HL-60 (cell line): ENCODE results near the gene FOXD1.
"Not testable (repeated sequence)": the region's sequence is repeated elsewhere in the genome, so short reads cannot be mapped to it uniquely, and the experiment has no call there.

ENCODE experiments used
- DNase-seq, 2 experiments: peaks; one replicate each; pipeline ENCODE4 v3.0.0-alpha.2; 2010 to 2020; ENCODE audit warnings: low read depth in 1 of 2, low spot score in 1 of 2
- H3K27ac ChIP-seq: fragments of 250-450 bp; sonication (Bioruptor Pico); replicated peaks from 2 replicates; pipeline ENCODE4 v1.5.1; 2020; ENCODE audit warnings: mild to moderate bottlenecking, moderate library complexity
- H3K27me3 ChIP-seq: fragments of 250-450 bp; sonication (Bioruptor Pico); 2 replicates; pipeline ENCODE4 v1.5.1; 2021; ENCODE audit warnings: mild to moderate bottlenecking, moderate library complexity; ENCODE audit not compliant: insufficient read depth, poor library complexity, severe bottlenecking
- H3K4me3 ChIP-seq: replicated peaks from 2 replicates; pipeline ENCODE4 v1.5.1; 2011; ENCODE audit warnings: mild to moderate bottlenecking, control low read depth, low read length; ENCODE audit not compliant: insufficient read depth
- GABPA ChIP-seq: IDR thresholded peaks from 2 replicates; pipeline ENCODE4 v1.6.1; 2012; ENCODE audit warnings: low read depth
- POLR2AphosphoS5 ChIP-seq: IDR thresholded peaks from 2 replicates; pipeline ENCODE4 v1.6.1; 2012; ENCODE audit warnings: low read depth
- SPI1 ChIP-seq: IDR thresholded peaks from 2 replicates; pipeline ENCODE4 v1.6.1; 2012; ENCODE audit warnings: low read depth, mild to moderate bottlenecking, borderline replicate concordance
- TF ChIP-seq, protein P1 (sequence below): IDR thresholded peaks from one replicate; pipeline ENCODE4 v1.5.1; 2011; ENCODE audit warnings: low read length, control low read depth, inconsistent platforms; ENCODE audit not compliant: insufficient read depth
- TF ChIP-seq, protein P2 (sequence below): IDR thresholded peaks from 2 replicates; pipeline ENCODE4 v1.6.1; 2012; ENCODE audit warnings: low read depth; ENCODE audit not compliant: insufficient replicate concordance

Gene FOXD1

DNA sequence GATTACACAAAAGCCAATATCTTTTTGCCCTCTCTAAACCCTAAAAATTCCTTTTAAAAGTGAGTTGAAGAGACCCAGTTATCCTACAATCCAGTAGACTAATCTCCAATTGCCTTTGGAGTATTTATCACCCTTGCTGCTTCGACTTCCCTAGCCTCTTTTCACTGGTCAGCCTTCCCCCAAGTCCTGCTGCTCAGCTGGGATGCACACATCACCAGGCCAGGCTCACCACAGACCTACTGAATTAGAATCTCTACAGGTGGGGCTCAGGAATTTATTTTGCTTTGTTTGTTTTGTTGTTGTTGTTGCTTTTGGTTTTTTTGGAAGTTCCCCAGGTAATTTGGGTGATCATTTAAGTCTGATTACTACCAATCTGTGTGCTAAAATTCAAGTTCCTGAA is 11.6 kb upstream of the FOXD1 start:
- TF ChIP-seq SPI1 (no peak), POLR2AphosphoS5 (no peak), GABPA (no peak)
- TF ChIP-seq, protein P1, sequence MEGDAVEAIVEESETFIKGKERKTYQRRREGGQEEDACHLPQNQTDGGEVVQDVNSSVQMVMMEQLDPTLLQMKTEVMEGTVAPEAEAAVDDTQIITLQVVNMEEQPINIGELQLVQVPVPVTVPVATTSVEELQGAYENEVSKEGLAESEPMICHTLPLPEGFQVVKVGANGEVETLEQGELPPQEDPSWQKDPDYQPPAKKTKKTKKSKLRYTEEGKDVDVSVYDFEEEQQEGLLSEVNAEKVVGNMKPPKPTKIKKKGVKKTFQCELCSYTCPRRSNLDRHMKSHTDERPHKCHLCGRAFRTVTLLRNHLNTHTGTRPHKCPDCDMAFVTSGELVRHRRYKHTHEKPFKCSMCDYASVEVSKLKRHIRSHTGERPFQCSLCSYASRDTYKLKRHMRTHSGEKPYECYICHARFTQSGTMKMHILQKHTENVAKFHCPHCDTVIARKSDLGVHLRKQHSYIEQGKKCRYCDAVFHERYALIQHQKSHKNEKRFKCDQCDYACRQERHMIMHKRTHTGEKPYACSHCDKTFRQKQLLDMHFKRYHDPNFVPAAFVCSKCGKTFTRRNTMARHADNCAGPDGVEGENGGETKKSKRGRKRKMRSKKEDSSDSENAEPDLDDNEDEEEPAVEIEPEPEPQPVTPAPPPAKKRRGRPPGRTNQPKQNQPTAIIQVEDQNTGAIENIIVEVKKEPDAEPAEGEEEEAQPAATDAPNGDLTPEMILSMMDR: no peak
- TF ChIP-seq, protein P2, sequence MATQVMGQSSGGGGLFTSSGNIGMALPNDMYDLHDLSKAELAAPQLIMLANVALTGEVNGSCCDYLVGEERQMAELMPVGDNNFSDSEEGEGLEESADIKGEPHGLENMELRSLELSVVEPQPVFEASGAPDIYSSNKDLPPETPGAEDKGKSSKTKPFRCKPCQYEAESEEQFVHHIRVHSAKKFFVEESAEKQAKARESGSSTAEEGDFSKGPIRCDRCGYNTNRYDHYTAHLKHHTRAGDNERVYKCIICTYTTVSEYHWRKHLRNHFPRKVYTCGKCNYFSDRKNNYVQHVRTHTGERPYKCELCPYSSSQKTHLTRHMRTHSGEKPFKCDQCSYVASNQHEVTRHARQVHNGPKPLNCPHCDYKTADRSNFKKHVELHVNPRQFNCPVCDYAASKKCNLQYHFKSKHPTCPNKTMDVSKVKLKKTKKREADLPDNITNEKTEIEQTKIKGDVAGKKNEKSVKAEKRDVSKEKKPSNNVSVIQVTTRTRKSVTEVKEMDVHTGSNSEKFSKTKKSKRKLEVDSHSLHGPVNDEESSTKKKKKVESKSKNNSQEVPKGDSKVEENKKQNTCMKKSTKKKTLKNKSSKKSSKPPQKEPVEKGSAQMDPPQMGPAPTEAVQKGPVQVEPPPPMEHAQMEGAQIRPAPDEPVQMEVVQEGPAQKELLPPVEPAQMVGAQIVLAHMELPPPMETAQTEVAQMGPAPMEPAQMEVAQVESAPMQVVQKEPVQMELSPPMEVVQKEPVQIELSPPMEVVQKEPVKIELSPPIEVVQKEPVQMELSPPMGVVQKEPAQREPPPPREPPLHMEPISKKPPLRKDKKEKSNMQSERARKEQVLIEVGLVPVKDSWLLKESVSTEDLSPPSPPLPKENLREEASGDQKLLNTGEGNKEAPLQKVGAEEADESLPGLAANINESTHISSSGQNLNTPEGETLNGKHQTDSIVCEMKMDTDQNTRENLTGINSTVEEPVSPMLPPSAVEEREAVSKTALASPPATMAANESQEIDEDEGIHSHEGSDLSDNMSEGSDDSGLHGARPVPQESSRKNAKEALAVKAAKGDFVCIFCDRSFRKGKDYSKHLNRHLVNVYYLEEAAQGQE: no peak
- Histone ChIP-seq H3K27ac (no peak overlapping the region), H3K4me3 (no peak overlapping the region), H3K27me3 (no peaks in the 10 kb centered on the region)
- DNase-seq: no peak

DNA sequence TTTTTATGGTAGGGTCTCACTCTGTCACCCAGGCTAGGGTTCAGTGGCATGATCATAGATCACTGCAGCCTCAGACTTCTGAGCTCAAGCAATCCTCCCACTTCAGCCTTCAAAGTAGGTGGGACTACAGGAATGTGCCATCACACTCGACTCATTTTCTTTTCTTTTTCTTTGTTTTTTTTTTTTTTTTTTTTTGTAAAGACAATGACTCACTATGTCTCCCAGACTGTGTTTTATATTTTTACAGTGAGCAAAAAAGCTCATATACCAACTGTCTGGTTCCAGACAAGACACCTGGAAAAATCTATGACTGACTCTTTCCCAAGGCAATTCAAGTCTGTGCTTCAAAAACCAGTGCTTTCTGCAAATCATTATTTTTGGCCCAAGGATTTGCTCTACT is 10.8 kb upstream of the FOXD1 start:
- TF ChIP-seq, protein P1: no peak
- TF ChIP-seq POLR2AphosphoS5 (no peak), SPI1 (no peak), GABPA (no peak)
- TF ChIP-seq, protein P2: no peak
- DNase-seq: no peak
- Histone ChIP-seq H3K27me3 (no peaks in the 10 kb centered on the region), H3K27ac (no peak overlapping the region), H3K4me3 (no peak overlapping the region)

DNA sequence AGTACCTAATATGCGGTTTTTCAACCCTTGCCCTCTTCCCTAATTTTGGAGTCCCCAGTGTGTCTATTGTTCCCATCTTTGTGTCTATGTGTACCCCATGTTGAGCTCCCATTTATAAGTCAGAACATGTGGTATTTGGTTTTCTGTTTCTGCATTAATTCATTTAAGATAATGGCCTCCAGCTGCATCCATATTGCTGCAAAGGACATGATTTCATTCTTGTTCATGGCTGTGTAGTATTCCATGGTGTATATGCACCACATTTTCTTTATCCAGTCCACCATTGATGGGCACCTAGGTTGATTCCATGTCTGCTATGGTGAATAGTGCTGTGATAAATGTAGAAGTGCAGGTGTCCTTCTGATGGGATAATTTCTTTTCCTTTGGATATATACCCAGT is 7.9 kb upstream of the FOXD1 start:
- not testable (repeated sequence) for H3K27ac ChIP-seq, H3K4me3 ChIP-seq, H3K27me3 ChIP-seq, DNase-seq

DNA sequence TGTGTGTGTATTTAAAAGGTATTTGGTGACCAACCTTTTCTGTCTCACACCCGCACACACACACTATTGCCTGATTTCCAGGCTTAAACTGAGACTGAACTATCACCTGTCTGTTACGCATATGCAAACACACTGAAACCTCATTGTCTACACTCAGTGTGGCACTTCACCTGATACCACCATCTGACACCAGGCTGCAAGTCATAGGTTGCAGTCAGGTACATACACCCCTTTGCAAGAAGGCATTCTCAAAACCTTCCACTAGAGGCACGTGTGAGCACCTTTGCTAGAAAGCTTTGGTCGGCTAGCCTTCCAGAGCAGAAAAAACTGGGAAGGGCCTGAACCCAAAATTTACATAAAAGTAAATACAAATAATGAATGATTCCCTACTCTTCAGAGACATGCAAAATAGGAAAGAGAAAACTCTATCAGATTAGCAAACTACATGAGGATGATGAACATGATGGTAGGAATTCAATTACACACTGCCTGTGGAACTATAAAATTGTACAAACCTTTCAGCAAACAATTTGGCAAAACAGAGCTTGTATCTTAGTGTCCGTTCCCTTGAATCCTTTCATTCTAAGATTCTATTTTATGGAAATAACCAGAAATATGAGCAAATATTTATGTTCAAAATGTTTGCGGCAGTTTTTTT is 5.9 kb upstream of the FOXD1 start:
- Histone ChIP-seq H3K27ac (no peak overlapping the region), H3K27me3 (peaks cover 9% of the 10 kb centered on the region), H3K4me3 (no peak overlapping the region)
- DNase-seq: peak in 1 of 2 experiments; percentile 26
- TF ChIP-seq GABPA: no peak
- TF ChIP-seq SPI1: no peak
- TF ChIP-seq, protein P1: peak; percentile 34
- TF ChIP-seq, protein P2: no peak
- no peak for TF ChIP-seq POLR2AphosphoS5
